ENCODE results near the gene ADPRM.

The ADPRM gene

DNA sequence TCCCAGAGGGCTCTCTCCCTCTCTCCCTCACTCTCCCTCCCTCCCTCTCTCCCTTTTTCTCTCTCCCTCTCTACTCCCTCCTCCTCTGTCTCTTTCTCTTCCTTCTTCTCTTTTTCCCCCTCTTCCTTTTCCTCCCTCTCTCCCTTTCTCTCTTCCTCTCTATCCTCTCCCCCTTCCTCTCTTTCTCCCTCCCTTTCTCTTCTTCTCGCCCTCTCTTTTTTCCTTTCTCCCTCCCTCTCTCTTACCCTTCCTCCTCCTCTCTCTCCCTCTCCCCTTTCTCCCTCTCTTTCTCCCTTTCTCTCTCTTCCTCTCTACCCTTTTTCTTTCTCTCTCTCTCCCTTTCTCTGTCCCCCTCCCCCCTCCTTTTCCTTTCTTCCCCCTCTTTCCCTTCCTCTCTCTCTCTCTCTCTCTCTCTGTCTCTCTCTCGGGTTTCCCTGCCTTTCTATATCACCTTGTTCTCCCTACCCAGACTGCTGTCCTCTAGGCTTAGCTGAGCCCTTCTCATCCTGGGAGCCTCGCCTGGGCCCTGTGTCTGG, 58.3 kb downstream of the ADPRM start:
- TF ChIP-seq, protein P1, sequence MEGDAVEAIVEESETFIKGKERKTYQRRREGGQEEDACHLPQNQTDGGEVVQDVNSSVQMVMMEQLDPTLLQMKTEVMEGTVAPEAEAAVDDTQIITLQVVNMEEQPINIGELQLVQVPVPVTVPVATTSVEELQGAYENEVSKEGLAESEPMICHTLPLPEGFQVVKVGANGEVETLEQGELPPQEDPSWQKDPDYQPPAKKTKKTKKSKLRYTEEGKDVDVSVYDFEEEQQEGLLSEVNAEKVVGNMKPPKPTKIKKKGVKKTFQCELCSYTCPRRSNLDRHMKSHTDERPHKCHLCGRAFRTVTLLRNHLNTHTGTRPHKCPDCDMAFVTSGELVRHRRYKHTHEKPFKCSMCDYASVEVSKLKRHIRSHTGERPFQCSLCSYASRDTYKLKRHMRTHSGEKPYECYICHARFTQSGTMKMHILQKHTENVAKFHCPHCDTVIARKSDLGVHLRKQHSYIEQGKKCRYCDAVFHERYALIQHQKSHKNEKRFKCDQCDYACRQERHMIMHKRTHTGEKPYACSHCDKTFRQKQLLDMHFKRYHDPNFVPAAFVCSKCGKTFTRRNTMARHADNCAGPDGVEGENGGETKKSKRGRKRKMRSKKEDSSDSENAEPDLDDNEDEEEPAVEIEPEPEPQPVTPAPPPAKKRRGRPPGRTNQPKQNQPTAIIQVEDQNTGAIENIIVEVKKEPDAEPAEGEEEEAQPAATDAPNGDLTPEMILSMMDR (IDR thresholded peaks at IDR 0.05; ENCODE audit: borderline replicate concordance, insufficient read depth, low read depth, low read length), result no peak
- H3K4me3 ChIP-seq (ENCODE audit: low read depth, low read length), result no peak overlapping the region

DNA sequence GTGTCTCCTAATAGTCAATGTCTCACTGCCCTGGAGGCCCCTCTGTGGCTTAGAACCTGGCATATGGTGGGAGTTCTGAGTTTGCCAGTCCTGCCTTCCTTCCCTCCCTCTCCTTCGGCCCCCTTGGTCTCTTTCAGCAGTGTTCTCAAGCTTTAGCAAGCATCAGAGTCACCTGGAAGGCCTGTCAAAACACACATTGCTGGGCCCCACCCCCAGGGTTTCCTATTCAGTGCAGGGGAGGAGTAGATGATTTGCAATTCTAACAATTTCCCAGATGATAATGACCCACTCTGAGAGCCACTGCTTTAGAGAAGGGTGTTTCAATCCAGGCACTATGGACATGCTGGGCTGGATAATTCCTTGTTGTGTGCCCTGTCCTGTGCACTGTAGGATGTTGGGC, 58.8 kb downstream of the ADPRM start:
- TF ChIP-seq, protein P1 (IDR thresholded peaks at IDR 0.05; ENCODE audit: borderline replicate concordance, insufficient read depth, low read depth, low read length), result no peak
- no peak overlapping the region for H3K4me3 ChIP-seq (ENCODE audit: low read depth, low read length)

DNA sequence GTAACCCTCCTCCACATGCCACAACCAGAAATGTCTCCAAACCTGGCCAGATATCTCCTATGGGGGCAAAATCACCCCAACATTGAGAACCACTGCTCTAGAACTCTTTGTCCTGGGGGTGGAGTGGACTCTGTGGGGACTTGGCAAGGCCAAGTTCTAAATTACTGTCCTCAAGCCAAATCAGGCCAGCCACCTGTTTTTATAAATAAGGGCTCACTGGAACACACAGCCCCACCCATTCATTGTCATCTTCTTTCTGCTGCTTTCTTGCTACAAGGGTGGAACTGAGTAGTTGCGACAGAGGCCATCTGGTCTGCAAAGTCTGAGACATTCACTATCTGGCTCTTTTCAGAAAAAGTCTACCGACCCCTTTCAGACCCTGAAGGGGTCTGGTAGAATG, 59.2 kb downstream of the ADPRM start:
- no peak overlapping the region for H3K4me3 ChIP-seq (ENCODE audit: low read depth, low read length)
- TF ChIP-seq, protein P1 (IDR thresholded peaks at IDR 0.05; ENCODE audit: borderline replicate concordance, insufficient read depth, low read depth, low read length), result no peak

DNA sequence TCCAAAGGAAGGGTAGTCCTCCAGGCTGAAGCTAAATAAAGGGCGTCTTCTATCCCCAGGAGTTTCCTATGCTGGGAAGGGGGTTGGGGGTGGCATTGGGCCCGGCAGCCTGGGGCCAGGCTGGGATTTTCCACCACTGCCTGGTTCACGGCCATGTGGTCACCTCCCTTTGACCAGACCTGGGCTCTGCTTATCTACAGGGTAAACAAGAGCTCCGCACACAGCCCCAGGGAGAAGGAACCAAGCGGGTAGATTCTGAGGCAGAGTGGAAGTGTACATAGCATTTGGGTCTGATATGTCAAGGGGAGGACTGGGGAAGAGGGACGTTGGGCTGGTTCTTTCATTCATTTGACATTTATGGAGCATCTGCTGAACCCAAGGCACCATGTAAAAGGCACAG, 59.7 kb downstream of the ADPRM start:
- TF ChIP-seq, protein P1 (IDR thresholded peaks at IDR 0.05; ENCODE audit: borderline replicate concordance, insufficient read depth, low read depth, low read length), result no peak
- no peak overlapping the region for H3K4me3 ChIP-seq (ENCODE audit: low read depth, low read length)

DNA sequence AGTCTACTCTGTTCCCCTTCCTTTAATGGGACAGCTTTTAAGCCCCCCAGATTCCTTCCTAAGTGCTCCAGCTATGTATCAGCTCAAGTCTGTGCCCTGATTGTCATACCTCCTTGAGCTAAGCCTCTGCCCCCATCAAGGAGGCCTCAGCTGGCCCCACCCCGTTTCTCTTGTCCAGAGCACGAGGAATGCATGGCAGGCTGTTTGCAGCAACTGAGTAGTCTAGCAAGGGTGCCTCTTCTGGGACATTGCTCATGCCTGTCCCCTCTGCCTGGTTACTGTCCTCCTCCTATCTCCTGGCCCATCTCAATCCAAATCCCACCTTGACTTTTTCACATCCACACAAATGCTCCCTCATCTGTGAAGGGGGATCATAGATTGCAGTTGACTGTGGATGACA, 60.3 kb downstream of the ADPRM start:
- TF ChIP-seq, protein P1 (IDR thresholded peaks at IDR 0.05; ENCODE audit: borderline replicate concordance, insufficient read depth, low read depth, low read length), result no peak
- H3K4me3 ChIP-seq (ENCODE audit: low read depth, low read length), result no peak overlapping the region

DNA sequence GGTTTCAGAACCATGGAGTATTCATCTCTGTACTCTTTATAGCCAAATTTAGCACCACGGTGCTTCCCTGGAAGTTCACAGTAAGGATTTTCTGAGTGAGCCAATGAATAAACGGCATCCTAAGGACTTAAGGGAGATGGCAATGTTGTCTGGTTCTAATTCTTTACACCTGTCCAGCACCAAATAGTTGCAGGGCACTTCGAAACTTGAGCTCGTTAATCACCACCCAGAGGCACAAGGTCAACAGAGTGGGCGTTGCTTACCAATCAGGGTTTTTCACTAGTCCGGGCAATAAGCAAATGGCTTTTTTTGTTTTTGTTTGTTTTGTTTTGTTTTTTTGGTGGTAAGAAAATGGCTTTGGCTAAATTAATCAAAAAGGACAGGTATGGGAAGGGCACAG, 60.7 kb downstream of the ADPRM start:
- H3K4me3 ChIP-seq (ENCODE audit: low read depth, low read length), result no peak overlapping the region
- TF ChIP-seq, protein P1 (IDR thresholded peaks at IDR 0.05; ENCODE audit: borderline replicate concordance, insufficient read depth, low read depth, low read length), result no peak

Data from GM12875 (cell line).